Measurements from ENCODE around the gene IGSF11.
"Not testable (repeated sequence)": the region's sequence is repeated elsewhere in the genome, so short reads cannot be mapped to it uniquely, and the experiment has no call there.

The IGSF11 gene

DNA sequence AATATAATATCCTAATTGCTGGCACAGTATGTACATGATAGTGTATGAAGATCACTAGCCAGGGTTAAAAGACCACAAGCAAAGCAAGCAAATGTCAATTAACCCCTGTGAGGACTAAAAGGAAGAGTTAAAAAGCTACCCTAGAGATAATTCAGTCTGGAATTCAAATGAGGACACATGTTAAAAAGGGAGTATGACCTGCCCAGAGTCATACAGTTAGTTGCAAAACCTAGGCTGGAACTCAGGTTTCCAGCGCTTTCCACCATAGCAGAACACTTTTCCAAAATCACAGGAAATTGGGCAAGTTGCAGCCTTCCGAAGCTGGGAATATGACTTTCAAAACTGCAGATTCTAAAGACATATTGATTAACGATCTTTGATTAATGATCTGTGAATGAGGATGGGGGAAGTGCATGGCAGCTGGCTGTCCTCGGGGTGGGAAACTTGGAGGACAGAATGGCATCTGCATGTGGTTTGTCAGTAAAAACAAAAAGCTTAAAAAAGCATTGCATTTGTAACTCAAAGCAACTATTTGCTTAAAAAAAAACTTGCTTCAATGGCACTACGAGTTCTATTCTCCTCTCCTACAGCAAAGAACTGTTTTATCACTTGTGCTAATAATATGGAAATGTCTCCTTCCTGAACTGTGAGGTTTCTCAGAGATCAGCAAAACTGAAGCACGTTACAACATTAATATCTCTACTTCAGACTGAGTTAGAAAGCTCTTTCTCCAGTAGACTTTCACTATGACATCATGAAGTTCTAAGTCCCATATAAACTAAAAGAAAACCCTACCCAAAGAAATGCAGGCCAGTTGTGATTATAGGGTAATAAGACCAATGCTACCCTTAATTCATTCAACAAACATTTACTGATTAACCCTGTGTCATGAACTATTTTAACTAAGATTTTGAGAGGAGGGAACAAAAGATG, 46.2 kb downstream of the IGSF11 start:
- DNase-seq = no peak

DNA sequence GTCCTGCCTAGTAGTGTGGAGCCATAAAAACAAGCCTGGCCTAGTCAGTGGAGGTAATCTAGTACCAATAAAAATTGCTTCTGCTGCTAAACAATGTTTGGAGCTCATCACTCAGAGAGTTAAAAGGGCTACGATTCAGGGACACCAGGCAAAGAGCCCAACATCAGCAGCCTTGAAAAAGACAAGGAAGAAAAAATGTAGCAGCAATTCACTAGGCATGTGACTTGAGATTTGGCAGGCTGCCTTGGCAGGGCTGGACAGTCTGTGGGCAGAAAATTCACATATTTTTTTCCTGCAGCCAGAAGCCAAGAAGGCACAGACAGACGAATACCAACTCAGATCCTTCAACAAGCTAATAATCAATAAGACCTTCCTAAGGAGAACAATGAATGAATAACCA, 47.2 kb downstream of the IGSF11 start:
- DNase-seq = no peak

DNA sequence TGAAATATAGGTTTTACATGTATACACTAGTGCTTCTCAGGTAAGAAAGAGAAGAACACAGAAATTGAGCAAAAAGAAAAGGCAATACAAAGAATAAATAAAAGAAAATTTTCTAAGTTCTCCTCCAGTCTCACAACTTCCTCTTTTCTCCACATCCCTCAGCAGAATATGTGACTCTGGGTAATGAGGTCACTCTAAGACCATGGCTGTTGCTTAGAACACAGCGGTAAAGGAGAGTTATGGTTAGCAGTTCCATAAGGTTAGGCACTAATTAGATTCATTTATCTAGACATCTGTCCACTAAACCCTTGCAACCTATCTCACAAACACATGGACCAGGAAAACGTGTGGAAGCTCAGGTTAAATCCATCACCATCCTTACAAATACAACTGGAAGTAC, 47.9 kb downstream of the IGSF11 start:
- DNase-seq = no peak

DNA sequence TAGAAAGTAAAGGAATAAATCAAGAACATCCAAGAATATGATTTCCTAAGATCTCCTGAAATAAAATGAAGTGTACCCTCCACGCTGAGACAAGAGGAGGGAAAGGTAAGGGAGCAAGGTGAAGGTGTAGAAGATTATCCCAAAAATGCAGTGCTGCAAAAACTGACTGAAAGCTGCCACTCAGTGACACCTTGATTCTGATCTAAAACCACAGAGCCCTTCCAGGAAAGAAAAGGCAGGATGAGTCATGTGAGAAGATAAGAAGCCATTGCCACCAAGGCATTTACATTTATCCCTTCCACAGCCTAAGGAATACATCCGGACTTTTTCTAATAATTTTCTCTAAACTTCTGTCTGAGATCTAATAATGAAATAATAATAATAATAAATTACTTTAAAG, 49.9 kb downstream of the IGSF11 start:
- no peak for DNase-seq

DNA sequence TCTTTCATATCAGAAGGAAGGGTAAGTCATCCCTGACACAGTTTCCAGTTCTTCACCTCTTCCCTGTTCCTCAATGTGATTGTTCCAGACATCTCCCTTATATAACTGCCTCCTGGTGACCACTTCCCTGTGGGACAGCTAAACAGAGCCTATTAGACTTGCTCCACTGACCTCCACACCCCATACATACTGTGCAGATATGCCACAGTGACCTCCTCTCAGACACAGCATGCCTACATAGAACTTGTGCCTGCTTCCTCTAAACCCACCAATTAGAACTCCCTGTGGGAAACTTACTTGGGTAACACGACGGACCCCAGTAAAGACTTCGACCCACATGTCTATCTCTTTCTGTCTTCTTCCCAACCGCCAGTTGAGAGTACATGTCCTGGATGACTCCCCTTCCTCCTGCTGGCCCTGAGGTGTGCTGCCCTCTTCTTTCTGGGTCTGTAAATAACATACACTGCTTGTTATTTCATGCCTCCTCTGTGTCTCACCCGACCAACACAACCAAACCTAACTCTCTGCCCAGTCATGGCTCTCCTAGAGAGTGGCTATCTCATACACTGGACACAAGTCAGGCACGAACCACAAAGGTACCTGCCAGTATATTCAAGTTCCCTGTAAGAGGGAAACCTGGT, 53.0 kb downstream of the IGSF11 start:
- no peak for DNase-seq

- no peak for DNase-seq
These were observed 53.8 kb downstream of the IGSF11 start for GRCh38 chr3:118980832-118981231.

DNA sequence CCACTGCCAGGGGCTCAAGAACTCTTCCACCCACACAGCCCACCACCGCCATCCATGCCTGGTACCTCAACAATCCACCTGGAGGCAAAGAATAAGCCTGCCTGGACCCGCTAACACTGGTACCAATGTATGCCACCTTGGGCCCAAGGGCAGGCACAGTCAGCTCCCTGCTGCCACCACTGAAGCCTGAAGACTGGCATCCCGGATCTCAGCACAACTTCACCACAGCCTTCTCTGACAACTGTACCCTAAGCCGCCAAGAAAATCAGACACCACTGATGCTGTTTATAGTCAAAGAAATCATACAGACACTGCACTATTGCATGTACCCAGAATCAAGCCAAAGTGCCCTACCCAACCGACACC, 56.3 kb downstream of the IGSF11 start:
- DNase-seq = no peak

GRCh38 chr3:118977671-118978392, 56.8 kb downstream of the IGSF11 start:
- DNase-seq = no peak

DNA sequence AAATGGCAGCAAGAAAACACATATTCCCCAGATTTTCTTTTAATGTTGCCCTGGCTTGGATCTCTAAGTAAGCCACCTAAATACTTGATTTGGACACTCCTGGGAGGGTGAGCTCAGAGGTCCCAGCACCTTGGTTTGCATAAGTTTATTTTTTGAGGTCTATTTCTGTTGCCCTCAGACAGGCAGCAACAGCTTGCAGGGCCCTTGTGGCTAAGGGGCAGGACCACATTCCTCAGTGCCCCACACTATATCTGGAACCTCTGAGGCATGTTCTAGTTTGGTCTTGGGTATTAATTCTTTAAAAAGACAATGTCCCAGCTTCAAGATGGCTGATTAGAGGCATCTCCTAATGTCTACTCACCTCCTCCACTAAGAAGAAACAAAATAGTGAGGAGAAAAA, 57.5 kb downstream of the IGSF11 start:
- no peak for DNase-seq

GRCh38 chr3:118975476-118975875, 59.2 kb downstream of the IGSF11 start:
- DNase-seq = not testable (repeated sequence)

GRCh38 chr3:118974356-118975097, 60.1 kb downstream of the IGSF11 start:
- DNase-seq = no peak

GRCh38 chr3:118973050-118973449, 61.6 kb downstream of the IGSF11 start:
- DNase-seq = no peak

- DNase-seq = no peak
These were observed 63.8 kb downstream of the IGSF11 start for GRCh38 chr3:118970819-118971218.

GRCh38 chr3:118968640-118969039, 66.0 kb downstream of the IGSF11 start:
- DNase-seq = no peak

DNA sequence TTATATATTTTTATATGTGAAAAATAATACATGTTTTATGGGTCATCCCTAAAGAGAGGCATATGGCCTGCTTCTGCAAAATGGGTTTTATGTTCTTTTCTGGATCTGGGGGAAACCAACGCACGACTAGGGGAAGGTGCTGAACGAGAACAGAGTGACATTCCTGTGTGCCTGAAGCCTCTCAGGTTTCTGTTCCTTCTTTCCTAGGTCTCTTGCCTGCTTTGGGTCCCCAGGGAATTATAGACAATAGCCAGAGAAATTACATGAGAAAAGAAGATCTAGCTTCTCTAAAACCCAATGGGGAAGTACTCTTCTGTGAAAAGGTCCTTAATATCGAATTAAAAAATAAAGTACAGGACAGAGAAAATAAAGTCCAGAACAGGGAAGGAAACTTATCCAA, 66.5 kb downstream of the IGSF11 start:
- DNase-seq = no peak

DNA sequence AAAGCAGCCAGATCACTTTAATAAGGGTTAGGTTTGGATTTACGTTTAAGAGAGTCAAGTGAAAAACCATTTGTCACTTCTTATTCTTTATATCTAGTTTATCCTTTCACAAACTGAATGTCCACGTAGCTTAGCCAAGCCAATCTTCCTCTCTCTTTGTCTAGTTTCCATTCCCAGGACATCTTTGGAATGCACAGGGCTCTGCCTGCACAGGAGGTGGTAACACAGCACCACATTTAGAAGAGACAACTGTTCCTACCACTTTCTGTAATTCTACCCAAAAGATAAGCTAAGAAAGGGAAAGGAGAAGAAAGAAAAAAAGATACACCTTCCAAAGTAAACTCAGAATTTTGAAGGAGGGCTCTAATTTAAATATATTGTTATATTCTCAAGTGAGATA, 67.9 kb downstream of the IGSF11 start:
- DNase-seq = no peak

DNA sequence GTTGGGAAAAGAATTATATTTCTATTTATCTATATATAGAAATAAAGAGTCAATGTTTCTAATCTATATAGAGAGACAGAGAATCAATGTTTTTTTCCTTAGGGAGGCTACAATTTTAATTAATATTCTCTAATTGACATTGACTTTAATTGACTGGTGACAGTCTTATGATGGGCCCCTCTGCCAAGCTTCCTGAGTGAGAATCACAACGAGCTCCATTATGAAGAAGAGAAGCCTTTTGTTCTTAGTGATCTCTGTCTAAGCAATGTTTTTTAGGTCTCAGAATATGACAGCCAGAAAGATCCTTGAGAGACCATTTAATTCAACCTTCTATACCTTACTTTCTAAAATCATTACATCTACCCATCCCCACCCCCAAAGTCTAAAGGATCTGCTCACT, 70.9 kb downstream of the IGSF11 start:
- no peak for DNase-seq

DNA sequence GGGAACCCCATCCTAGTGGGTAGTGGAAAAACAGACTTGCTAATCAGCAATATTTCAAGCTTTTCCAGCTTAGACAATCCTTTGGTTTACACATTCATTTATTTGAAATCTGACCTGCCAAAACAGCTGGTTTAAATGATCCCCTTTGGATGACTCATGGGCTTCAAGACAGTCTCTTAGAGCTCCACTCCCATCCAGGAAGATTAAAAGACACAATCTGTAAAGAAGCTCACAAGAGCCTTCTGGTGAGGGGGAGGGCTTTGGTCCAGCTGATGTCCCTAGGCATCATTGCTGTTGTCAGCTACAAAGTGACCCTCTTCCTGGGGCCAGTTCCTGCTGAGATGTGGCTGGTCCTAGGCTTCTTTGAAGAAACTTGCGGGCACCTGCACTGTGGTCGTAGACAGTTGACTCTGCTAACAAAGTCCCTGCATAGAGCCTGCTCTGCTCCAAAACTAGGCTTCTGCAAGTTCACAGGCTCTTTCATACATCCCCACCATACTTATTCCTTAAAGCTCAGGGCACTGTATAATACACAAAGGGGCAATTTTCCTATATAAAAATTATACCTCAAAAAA, 73.7 kb downstream of the IGSF11 start:
- DNase-seq = no peak

GRCh38 chr3:118955914-118956556, 78.6 kb downstream of the IGSF11 start:
- no peak for DNase-seq

DNA sequence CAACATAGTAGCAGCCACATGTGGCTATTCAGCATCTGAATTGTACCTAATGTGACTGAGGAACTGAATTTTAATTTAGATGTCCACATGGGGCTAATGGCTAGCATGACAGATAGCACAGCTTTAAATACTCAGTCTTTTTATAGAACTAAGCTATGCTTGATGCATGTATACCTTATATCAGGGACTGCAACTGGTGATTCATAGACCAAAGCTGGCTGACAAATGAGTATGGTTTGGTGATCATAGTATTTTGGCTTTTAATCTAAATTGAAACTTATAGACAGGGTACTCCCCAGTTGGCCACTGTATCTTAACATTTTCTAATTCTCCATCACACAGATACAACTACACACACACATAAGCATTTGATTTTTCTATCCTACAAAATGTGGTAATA, 83.6 kb downstream of the IGSF11 start:
- no peak for DNase-seq

DNA sequence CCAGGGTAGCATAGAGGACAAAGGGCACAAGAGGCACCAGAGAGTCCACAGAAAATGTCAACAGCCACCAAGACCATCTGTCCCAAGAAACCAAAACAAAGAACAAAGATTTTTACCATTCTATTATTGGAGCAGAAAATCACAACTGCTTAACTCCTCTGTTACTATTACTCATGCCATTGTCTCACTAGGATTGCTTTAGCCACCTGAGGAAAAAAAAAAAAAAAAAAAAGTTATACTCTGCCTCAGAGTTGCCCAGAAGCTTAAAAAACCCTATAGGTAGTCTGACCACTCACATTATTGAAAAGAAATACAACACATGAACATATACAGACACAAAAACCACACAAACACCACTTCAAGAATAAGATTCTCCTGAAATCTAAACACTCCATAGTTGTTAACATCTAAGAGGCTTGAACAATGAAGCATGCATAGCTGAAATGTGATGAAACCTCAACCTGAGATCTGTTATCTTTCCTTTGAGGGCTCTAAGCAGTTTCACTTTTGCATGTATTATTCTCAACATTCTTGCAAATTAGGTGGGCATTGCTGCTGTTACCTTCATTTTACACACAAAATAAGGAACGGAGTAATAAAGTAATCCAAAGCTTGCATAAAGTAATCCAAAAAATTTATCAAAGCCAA, 85.4 kb downstream of the IGSF11 start:
- no peak for DNase-seq

GRCh38 chr3:118948146-118948545, 86.5 kb downstream of the IGSF11 start:
- no peak for DNase-seq

Data from CD4-positive, alpha-beta T cell treated with Interferon gamma for 1 hour (primary cell).